Measurements from ENCODE around the gene PCDHGB5.
"Not testable (repeated sequence)": the region's sequence is repeated elsewhere in the genome, so short reads cannot be mapped to it uniquely, and the experiment has no call there.

Gene PCDHGB5

DNA sequence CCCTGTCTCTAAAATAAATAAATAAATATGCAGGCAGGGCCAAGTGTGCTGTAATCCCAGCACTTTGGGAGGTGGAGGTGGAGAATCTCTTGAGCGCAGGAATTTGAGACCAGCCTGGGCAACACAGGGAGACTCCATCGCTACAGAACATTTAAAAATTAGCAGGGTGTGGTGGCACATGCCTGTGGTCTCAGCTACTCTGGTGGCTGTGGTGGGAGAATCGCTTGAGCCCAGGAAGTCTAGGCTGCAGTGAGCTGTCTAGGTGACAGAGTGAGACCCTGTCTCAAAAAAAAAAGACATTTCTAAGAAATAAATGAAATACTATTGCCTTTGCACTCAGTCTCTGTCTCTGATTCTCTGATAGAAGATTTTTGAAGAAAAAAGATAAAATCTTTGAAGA is 13.8 kb downstream of the PCDHGB5 start:
- no peak for DNase-seq (ENCODE audit: low read depth in 2 of 2)

DNA sequence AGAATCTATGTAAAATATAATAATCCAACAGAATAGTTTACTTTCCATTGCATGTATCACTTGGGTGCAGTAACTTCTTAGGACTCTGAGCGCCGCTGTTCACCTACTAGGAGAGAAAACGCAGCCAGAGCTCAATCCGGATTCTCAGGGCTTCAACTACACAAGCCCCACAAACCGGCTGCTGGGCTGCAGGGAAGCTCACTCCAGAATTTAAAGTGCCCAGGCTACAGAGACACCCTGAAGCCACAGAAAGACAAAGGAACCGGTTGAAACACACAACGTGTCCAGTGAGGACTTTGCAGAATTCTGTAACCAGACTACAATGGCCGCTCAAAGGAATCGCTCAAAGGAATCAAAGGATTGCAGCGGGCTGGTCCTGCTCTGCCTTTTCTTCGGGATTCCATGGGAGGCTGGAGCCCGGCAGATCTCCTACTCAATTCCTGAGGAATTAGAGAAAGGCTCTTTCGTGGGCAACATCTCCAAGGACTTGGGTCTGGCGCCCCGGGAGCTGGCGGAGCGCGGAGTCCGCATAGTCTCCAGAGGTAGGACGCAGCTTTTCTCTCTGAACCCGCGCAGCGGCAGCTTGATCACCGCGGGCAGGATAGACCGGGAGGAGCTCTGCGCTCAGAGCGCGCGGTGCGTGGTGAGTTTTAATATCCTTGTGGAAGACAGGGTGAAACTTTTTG is 15.2 kb downstream of the PCDHGB5 start, which contains the start of gene PCDHGA10:
Gene PCDHGA10 (plus strand): TSS at position 134 of the 686 bp plus-strand sequence. CDS start 189 bp downstream, at position 323.
- no peak for DNase-seq (ENCODE audit: low read depth in 2 of 2)

DNA sequence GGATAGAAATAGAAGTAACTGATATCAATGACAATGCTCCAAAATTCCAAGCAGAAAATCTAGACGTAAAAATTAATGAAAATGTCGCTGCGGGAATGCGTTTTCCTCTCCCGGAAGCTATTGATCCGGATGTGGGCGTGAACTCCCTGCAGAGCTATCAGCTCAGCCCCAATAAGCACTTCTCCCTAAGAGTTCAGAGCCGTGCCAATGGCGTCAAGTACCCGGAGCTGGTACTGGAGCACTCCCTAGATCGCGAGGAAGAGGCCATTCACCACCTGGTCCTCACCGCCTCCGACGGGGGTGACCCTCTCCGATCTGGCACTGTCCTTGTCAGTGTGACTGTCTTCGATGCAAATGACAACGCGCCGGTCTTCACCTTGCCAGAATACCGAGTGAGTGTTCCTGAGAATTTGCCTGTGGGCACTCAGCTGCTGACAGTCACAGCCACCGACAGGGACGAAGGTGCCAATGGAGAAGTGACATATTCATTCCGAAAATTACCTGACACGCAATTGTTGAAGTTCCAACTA is 15.9 kb downstream of the PCDHGB5 start:
- no peak for DNase-seq (ENCODE audit: low read depth in 2 of 2)

DNA sequence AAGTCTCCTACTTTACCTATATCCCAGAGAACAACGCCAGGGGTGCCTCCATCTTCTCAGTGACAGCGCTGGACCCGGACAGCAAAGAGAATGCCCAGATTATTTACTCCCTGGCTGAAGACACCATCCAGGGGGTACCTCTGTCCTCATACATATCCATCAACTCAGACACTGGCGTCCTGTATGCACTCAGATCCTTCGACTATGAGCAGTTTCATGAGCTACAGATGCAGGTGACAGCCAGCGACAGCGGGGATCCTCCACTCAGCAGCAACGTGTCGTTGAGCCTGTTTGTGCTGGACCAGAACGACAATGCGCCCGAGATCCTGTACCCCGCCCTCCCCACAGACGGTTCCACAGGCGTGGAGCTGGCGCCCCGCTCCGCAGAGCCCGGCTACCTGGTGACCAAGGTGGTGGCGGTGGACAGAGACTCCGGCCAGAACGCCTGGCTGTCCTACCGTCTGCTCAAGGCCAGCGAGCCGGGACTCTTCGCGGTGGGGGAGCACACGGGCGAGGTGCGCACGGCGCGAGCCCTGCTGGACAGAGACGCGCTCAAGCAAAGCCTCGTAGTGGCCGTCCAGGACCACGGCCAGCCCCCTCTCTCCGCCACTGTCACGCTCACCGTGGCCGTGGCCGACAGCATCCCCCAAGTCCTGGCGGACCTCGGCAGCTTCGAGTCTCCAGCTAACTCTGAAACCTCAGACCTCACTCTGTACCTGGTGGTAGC is 17.0 kb downstream of the PCDHGB5 start:
- DNase-seq (ENCODE audit: low read depth in 2 of 2) = not testable (repeated sequence)

DNA sequence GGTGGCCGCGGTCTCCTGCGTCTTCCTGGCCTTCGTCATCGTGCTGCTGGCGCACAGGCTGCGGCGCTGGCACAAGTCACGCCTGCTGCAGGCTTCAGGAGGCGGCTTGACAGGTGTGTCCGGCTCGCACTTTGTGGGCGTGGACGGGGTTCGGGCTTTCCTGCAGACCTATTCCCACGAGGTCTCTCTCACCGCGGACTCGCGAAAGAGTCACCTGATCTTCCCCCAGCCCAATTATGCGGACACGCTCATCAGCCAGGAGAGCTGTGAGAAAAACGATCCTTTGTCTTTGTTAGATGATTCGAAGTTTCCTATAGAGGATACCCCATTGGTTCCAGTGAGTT is 17.5 kb downstream of the PCDHGB5 start:
- DNase-seq (ENCODE audit: low read depth in 2 of 2) = not testable (repeated sequence)

DNA sequence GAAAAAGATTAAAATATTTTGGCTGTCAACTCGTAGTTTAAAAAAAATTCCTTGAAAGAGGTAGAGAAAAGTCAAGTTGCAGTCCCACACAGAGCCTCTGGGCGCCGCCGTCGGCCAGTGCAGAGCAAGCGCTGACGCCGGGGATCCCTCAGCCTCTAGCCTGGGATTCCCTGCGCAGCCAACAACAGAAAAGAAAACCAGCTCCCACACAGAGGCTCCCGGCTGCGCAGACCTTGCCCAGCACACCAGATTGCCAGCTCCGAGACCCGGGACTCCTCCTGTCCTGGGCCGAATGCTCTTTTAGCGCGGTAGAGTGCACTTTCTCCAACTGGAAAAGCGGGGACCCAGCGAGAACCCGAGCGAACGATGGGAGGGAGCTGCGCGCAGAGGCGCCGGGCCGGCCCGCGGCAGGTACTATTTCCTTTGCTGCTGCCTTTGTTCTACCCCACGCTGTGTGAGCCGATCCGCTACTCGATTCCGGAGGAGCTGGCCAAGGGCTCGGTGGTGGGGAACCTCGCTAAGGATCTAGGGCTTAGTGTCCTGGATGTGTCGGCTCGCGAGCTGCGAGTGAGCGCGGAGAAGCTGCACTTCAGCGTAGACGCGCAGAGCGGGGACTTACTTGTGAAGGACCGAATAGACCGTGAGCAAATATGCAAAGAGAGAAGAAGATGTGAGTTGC is 19.9 kb downstream of the PCDHGB5 start, which contains the start of gene PCDHGB7:
Gene PCDHGB7 (plus strand): TSS at position 184 of the 679 bp plus-strand sequence. CDS start 183 bp downstream, at position 367.
- DNase-seq (ENCODE audit: low read depth in 2 of 2) = not testable (repeated sequence)

DNA sequence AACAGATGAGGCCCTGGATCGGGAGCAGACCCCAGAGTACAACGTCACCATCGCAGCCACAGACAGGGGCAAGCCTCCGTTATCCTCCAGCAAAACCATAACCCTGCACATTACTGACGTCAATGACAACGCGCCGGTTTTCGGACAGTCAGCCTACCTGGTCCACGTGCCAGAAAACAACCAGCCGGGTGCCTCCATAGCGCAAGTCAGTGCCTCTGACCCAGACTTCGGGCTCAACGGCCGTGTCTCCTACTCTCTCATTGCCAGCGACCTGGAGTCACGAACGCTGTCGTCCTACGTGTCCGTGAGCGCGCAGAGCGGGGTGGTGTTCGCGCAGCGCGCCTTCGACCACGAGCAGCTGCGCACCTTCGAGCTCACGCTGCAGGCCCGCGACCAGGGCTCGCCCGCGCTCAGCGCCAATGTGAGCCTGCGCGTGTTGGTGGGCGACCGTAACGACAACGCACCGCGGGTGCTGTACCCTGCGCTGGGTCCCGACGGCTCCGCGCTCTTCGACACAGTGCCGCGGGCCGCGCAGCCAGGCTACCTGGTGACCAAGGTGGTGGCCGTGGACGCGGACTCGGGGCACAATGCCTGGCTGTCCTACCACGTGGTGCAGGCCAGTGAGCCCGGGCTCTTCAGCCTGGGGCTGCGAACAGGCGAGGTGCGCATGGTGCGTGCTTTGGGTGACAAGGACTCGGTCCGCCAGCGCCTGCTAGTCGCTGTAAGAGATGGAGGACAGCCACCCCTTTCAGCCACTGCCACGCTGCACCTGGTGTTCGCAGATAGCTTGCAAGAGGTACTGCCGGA is 21.5 kb downstream of the PCDHGB5 start:
- DNase-seq (ENCODE audit: low read depth in 2 of 2) = no peak

DNA sequence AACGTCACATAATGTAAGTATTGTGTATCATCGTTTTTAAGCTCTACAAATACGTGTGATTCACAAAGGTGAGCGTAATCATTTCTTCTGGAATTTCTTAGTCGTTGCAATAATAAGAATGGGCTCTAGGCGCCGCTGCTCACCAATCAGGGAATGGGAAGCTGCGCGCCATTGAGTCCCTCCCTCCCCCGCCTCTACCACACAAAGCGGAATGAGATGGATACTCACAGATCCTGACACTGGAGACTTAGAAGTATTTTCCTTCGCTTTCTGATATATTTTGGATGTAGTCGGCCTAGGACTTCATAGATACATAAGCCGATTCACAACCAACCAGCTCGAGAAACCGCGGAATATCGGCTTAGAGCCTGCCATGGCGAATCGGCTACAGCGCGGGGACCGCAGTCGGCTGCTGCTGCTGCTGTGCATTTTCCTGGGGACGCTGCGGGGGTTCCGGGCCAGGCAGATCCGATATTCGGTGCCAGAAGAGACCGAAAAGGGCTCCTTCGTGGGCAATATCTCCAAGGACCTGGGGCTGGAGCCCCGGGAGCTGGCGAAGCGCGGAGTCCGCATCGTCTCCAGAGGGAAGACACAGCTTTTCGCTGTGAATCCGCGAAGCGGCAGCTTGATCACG is 23.2 kb downstream of the PCDHGB5 start, which contains the start of gene PCDHGA11:
Gene PCDHGA11 (plus strand): TSS at position 197 of the 634 bp plus-strand sequence. CDS start 177 bp downstream, at position 374.
- no peak for DNase-seq (ENCODE audit: low read depth in 2 of 2)

DNA sequence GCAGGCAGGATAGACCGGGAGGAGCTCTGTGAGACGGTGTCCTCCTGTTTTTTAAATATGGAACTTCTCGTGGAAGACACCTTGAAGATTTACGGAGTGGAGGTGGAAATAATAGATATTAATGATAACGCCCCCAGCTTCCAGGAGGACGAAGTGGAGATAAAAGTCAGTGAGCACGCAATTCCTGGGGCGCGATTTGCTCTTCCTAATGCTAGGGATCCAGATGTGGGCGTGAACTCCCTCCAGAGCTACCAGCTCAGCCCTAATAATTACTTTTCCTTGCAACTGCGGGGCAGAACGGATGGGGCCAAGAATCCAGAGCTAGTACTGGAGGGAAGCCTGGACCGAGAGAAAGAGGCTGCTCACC is 23.7 kb downstream of the PCDHGB5 start:
- DNase-seq (ENCODE audit: low read depth in 2 of 2) = no peak

DNA sequence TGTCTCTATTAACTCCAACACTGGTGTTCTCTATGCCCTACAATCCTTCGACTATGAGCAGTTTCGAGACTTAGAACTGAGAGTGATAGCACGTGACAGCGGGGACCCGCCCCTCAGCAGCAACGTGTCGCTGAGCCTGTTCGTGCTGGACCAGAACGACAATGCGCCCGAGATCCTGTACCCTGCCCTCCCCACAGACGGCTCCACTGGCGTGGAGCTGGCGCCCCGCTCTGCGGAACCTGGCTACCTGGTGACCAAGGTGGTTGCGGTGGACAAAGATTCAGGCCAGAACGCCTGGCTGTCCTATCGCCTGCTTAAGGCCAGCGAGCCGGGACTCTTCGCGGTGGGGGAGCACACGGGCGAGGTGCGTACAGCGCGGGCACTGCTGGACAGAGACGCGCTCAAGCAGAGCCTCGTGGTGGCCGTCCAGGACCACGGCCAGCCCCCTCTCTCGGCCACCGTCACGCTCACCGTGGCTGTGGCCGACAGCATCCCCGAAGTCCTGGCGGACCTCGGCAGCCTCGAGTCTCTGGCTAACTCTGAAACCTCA is 25.1 kb downstream of the PCDHGB5 start:
- no peak for DNase-seq (ENCODE audit: low read depth in 2 of 2)

DNA sequence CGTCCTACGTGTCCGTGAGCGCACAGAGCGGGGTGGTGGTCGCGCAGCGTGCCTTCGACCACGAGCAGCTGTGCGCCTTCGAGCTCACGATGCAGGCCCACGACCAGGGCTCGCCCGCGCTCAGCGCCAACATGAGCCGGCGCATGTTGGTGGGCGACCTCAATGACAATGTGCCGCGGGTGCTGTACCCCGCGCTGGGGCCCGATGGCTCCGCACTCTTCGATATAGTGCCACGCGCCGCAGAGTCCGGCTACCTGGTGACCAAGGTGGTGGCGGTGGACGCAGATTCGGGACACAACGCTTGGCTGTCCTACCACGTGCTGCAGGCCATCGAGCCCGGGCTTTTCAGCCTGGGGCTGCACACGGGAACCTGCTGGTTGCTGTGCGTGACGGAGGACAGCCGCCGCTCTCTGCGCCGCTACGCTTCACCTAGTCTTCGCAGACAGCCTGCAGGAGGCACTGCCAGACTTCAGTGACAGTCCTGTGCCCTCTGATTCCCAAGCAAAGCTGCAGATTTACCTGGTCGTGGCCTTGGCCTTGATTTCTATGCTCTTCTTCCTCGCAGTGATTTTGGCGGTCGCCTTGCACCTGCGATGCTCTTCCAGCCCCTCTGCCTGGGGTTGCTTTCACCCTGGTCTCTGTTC is 30.2 kb downstream of the PCDHGB5 start:
- DNase-seq (ENCODE audit: low read depth in 2 of 2) = no peak

DNA sequence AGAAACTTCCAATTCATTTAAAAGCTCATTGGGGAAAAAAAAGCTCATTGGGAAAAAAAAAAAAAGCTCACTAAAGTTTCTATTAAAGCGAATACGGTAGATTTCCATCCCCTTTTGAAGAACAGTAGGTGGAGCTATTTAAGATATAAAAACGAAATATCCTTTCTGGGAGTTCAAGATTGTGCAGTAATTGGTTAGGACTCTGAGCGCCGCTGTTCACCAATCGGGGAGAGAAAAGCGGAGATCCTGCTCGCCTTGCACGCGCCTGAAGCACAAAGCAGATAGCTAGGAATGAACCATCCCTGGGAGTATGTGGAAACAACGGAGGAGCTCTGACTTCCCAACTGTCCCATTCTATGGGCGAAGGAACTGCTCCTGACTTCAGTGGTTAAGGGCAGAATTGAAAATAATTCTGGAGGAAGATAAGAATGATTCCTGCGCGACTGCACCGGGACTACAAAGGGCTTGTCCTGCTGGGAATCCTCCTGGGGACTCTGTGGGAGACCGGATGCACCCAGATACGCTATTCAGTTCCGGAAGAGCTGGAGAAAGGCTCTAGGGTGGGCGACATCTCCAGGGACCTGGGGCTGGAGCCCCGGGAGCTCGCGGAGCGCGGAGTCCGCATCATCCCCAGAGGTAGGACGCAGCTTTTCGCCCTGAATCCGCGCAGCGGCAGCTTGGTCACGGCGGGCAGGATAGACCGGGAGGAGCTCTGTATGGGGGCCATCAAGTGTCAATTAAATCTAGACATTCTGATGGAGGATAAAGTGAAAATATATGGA is 32.8 kb downstream of the PCDHGB5 start, which contains the start of gene PCDHGA12:
Gene PCDHGA12 (plus strand): TSS at position 176 of the 782 bp plus-strand sequence. CDS start 253 bp downstream, at position 429.
- DNase-seq (ENCODE audit: low read depth in 2 of 2) = no peak

DNA sequence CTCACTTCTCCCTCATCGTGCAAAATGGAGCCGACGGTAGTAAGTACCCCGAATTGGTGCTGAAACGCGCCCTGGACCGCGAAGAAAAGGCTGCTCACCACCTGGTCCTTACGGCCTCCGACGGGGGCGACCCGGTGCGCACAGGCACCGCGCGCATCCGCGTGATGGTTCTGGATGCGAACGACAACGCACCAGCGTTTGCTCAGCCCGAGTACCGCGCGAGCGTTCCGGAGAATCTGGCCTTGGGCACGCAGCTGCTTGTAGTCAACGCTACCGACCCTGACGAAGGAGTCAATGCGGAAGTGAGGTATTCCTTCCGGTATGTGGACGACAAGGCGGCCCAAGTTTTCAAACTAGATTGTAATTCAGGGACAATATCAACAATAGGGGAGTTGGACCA is 33.5 kb downstream of the PCDHGB5 start:
- DNase-seq (ENCODE audit: low read depth in 2 of 2) = no peak

DNA sequence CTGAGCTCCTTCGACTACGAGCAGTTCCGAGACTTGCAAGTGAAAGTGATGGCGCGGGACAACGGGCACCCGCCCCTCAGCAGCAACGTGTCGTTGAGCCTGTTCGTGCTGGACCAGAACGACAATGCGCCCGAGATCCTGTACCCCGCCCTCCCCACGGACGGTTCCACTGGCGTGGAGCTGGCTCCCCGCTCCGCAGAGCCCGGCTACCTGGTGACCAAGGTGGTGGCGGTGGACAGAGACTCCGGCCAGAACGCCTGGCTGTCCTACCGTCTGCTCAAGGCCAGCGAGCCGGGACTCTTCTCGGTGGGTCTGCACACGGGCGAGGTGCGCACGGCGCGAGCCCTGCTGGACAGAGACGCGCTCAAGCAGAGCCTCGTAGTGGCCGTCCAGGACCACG is 34.6 kb downstream of the PCDHGB5 start:
- not testable (repeated sequence) for DNase-seq (ENCODE audit: low read depth in 2 of 2)

DNA sequence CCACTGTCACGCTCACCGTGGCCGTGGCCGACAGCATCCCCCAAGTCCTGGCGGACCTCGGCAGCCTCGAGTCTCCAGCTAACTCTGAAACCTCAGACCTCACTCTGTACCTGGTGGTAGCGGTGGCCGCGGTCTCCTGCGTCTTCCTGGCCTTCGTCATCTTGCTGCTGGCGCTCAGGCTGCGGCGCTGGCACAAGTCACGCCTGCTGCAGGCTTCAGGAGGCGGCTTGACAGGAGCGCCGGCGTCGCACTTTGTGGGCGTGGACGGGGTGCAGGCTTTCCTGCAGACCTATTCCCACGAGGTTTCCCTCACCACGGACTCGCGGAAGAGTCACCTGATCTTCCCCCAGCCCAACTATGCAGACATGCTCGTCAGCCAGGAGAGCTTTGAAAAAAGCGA is 35.0 kb downstream of the PCDHGB5 start:
- not testable (repeated sequence) for DNase-seq (ENCODE audit: low read depth in 2 of 2)

DNA sequence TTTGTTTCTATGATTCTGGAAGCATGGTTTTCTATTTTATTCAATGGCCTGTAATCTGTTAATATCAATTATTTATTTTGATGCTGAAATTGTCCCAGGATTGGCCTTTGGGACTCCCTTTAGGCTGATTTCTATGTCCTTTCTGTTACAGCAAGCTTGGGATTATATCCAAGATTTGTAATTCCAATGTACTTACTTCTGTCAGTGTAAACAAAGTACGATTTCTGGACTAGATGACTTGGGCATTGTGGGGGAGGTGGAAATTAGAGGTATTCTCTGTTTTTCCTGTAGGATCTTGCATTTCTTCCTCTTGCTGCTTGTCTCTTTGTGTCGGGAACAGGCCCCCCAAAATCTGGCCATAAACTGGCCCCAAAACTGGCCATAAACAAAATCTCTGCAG is 36.3 kb downstream of the PCDHGB5 start:
- DNase-seq (ENCODE audit: low read depth in 2 of 2) = no peak

DNA sequence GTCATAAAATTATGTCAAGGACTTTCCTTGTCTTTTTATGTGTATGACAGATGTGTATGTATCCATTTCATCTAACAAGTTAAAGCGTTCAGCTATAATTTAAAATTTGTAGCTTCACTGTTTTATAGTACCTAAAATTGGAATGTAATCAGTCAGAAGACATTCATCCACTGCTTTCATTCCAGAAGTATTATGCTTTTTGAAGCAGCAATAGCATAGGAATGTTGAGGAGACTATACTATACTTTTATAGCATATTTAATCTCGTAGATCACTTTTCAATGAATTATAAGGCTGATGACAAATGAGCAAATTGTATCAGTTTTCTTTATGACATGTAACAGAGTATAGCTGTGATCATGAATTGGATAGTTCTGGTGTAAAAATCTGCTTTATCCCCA is 39.5 kb downstream of the PCDHGB5 start:
- DNase-seq (ENCODE audit: low read depth in 2 of 2) = no peak

DNA sequence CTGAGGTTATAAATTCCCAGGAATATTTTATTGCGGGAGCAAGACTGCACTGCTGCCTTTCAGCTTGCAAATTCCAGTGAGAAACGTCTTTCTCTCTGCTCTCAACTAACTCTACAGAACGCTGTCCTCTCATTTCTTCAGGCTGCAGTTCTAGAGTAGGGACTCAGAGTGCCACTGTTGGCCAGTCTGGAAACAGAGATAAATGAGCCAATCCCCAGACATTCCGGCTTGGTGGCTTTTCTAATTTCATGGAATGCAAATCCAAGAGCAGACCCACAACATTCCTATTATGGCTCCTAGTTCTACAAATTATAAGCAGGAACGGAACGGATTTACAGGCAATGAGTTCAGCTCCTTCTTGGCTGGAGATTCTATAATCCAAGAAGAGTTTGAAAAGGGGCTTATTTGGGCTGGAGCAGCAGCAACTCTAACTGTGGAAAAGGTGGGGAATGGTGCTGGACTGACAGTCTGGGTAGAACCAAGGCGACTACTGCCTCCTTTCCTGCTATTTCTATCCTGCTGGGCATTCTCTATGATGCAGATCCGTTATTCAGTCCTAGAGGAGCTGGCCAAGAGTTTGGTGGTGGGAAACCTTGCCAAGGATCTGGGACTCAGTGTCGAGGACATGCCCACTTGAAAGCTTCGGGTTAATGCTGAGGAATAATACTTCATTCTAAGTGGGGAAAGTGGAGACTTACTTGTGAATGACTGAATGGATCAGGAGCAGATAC is 41.8 kb downstream of the PCDHGB5 start:
- no peak for DNase-seq (ENCODE audit: low read depth in 2 of 2)

DNA sequence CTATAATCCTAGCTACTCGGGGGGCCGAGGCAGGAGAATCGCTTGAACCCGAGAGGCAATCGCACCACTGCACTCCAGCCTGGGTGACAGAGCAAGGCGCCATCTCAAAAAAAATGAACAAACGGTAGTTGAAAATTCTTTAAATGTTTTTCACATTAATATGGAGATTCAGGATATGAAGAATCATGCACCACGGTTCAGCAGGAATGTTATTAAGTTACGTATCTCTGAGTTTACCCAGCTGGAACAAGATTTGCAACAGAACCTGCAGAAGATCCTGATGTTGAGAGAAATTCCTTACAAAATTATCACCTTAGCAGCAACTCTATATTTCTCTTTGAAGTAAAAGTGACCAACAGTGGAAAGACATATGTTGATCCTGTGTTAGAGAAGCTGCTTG is 42.6 kb downstream of the PCDHGB5 start:
- DNase-seq (ENCODE audit: low read depth in 2 of 2) = no peak
